HS-5 (cell line): Measurements from ENCODE around the gene KCNMA1.
A peak's percentile ranks its signal among the peaks of the same experiment; 100 is the strongest.
"Not testable (repeated sequence)": the region's sequence is repeated elsewhere in the genome, so short reads cannot be mapped to it uniquely, and the experiment has no call there.

ENCODE experiments used
- DNase-seq: peaks from one replicate; pipeline ENCODE4 v3.0.0-alpha.2; 2012; ENCODE audit warnings: low read depth

Gene KCNMA1

DNA sequence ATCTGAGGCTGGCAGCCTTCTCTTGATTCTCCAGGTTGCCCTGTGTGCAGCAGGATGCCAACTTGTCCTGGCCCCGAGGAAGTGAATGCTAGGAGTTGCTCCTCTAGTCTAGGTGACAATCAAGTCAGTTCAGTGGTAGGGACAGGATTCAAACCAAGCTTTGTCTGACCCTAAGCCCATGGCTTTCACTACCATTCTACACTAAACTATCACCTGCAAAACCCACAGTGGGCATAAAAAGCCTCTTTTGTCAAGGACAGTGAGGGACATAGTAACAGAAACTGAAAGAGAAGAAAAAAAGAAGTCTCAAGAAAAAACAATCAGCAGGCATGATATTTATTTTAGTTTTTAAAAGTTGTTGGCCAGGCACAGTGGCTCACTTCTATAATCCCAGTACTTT lies 33.5 kb downstream of the KCNMA1 start:
- no peak for DNase-seq

DNA sequence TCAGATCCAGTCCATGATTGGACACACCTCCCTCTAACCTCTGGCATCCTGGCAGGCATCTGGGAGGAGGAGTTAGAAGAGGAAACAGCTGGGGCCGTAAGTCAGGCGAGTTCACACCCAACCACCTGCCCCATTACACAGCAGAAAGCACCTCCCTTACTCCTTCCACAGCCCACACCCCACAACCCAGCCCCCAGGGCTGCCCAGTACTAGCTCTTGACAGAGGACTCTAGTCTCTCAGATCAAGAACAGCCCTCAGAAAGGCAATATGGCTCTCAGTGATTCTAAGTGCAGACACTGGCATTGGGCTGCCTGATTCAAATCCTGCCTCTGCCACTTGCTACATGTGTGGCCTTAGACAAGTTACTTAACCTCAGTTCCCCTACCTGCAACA lies 34.1 kb downstream of the KCNMA1 start:
- DNase-seq = no peak

DNA sequence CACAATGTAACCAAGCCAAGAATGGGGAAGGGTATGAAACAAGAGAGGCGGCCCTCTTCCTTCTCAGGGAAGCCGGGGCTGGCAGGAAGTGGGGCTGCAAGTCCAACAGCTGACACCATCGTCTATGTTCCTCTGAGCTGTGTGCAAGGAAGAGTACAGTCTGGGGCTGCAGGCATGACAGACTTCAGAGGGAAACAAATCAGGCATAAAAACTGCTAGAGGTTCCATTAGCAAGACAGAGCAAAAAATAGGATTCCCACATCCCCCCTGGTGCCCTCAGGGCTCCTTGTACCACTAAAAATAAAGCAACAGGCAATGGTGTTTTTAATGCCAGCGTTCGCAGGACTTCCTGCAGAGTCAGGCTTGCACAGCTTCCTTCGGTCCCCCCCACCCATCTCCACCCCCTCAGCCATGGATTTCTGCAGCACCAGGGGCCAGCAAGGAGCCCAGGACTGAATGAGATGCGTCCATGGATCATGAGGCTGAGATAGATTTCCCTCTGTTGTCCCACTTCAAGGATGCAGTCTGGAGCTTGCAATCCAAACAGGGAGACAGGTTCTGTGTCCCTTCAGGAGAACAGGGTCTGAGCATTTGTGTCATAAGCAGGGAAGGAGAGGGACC lies 34.6 kb downstream of the KCNMA1 start:
- DNase-seq = no peak

DNA sequence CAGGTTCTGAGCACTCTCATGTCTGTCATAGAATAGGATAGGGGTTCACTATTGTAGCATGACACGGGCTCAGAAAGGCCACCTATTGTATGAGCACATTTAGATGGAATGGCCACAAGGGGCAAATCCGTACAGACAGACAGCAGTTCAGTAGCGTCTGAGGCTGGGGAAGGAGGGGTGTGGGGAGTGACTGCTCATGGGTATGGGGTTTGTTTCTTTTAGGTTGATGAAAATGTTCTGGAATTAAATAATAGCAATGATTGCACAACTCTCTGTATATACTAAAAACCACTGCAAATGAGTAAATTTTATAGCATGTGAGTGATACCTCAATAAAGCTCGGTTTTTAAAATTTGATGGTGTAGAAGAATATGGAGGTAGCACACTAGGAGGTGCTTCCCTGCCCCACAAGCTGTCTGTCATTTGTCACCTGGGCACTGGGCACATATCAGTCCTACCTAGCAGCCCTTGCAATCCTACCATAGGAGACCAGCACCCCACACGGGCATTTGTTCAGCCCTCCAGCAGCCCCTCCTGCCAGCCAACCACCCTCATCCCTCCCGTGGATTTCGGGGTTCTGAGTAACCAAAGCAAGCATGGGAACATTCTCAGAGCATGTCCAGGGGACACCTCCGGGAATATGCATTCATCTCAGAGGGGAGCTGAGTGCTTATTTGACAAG lies 35.2 kb downstream of the KCNMA1 start:
- DNase-seq = no peak

DNA sequence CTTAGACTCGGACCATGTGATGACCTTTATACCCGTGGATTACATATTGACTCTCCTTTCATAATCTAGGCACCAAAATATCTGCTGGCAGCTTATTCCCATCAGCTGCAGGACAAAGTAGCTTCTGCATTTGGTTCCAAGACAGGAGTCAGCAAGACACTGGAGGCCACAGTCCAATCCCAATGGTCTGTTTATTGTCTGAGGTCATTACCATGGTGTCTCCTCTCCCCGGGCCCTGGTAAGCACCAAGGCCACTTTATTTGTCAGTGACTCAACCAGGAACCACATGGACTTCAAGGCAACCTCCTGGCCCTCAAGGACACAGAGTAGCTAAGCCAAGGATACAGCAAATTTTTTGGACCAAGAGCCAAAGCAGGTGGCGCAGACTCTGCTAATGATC lies 36.1 kb downstream of the KCNMA1 start:
- DNase-seq = no peak

DNA sequence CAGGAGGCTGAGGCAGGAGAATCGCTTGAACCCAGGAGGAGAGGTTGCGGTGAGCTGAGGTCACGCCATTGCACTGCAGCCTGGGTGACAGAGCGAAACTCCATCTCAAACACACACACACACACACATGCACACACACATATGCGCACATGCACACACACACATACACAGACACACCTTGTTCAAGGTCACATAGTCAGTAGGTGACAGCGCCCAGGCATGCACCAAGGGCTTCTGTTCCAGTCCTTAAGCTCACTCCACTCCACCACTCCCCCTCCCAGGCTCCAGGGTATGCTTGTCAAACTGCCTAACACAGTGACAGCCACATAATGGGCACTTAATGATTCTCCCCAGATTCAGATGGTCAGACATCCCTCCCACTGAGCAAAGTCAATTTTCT lies 37.0 kb downstream of the KCNMA1 start:
- DNase-seq = no peak

DNA sequence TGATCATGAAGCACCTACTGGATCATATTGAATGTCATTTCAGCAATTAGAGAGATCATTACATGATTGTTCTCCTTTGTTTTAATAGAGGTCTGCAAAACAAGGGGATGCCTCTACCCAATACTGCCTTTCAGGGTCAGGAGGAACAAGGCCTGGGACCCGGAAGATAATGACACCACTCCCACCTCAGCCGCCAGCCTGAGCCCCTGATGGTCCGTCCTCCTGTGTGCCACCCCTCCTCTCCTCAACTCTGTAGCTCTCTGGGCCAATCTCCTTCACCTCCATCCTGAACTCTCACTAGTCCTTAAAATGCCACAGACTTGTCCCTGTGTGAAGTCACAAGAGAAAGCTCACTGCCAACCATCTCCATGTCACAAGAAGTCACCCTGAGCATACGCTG lies 38.0 kb downstream of the KCNMA1 start:
- no peak for DNase-seq

DNA sequence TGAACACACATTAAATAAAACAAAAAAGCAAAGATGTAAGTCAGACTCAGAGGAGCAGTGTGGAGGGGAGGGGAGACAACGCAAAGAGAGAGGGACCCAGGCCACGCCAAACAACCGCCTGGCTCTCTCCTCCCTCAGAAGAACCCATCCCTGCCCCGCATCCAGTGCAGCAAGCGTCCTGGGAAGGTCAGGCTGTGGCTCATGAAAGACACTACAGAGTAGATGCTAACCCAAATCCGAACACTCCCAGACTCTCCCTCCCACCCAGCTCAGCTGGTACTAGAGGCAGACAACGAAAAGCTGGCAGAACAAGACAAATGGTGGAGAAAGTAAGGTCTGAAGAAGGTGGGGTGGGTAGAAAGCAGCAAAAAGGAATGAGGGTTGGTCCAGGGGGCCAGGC lies 39.0 kb downstream of the KCNMA1 start:
- no peak for DNase-seq

DNA sequence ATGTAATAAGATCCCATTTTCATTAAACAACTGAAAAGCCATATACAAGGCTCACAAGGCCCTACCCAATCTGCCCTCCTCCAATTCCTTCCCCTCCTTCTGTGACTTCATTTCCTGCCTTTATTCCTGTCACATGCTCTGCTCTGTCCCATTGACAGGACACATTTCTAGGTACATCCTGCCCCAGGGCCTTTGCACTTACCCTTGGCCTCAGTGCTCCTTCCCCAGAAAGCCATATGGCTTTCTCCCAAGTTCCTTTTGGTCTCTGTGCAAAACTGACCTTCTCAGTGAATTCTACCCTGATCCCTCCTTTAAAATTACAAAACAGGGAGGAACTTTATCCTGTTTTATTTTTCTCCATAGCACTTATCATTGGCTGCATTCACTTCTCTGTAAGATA lies 40.0 kb downstream of the KCNMA1 start:
- DNase-seq = no peak

DNA sequence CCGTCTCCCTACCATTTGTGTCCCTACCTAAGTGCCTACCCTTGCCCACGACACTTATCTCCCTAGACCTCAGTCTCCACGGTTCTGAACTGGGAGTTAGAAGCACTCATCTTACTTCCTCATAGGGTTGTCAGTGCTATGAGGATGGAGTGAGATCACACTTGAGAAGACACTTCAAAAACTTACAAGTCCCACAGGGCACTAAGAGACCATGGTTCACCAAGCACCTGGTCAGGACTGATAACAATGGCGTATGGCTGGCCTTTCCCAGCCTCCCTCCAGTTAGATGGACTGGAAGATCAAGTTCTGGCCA lies 43.2 kb downstream of the KCNMA1 start:
- no peak for DNase-seq

DNA sequence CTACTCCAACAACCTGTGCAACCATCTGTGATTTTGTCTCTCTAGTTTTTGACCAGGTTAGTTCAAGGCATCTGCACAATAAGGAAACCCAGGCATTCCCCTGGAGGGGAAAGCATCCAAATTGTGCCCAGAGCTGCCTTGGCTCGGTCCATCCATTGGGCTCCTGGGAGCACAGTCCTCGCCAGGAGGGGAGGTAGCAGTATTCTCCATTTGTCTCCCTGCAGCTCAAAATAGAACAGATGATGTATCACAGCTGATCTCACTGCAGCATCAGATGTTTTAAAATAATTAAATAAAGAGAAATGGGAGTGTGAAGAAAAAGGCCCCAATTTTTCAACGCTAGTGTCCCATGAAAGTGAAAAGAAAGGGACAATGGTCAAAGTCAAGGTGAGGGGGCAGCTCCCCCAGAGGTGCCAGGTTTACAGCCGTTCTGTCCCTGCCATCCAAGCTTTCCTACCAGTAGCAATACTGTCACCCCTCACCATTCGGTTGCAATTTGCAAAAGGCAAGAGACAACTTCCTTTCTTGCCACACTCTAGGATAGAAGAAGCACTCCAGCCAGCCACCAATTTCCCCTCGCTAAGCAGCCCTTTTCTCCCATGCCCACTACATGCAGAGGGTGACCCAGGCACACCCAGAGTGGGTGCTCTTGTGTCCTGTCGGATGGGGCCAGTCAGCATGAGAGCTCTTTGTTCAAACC lies 43.7 kb downstream of the KCNMA1 start:
- no peak for DNase-seq

DNA sequence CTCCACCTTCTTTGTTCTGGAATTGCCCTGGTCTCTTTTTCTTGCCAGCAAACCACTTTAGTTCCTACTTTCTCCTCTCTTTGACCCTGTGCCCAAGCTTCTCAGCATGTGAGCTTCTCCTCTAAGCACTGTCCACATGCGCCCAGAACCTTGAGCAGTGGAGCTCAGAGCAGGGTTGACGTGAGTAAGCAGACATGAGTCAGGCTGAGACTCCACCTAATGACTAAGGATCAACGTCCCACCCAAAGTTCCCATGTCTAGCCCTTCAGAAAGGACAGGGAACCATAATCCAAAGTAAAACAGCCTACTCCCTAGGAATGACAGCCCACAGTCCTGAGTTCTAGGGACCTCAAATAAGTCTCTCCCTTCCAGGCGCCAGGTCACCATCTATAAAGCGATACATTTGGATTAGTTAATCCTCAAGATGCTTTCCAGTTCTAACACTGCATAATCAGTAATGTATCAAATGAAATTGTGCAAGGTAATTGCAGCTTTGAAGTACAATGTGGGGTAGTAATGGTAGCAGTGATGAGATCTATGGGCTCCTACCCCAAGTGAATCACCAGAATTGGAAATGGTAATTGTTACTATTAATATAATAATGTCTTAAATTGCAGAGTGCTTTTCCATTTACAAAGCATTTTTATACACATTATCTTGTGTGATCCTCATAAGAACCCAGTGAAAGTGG lies 44.5 kb downstream of the KCNMA1 start:
- peak; percentile 84 for DNase-seq

DNA sequence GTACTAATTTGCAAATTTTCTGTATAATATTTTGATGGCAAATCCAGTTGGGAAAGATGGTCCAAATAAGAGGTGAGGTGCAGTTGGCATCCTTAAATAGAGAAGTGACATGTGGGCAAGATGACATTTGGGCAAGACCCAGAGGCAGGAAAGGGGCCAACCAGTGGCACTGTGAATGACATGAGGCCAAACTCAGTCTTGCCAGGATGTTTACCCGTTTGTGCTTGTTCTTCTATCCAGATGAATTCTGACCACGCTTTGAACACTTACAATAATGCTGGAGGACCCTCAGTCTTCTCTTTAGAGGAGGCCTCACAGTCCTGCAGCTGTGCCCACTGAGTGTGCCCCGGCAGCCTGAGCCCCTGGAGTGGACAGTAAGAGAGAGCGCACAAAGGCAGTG lies 45.1 kb downstream of the KCNMA1 start:
- no peak for DNase-seq

DNA sequence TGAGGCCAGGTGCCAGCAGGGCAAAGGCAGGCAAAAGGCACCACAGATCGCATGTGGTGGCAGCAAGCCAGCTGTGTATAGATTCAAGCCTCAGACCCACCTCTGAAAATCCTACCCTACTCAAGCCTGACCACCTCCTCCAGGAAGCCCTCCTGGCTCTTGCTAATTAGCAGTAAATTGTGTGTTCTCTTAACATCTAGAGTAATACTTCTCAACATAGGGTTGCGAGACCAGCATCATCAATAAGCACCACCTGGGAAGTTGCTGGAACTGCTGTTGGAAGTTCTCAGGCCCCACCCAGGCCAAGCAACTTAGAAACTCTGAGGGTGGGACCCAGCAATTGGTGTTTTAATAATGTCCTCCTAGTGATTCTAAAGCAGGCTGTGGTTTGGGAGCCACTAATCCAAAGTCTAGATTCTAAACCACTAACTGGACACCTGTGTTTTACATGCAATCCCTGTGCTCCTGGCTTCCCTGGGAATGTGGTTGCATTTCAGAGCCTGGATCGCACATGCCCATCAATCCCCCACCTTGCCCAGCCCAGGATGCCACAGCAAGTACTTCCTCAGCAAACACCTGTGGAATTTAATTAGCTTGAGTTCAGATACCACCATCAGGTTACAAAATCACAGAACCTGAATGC lies 46.2 kb downstream of the KCNMA1 start:
- DNase-seq = no peak

DNA sequence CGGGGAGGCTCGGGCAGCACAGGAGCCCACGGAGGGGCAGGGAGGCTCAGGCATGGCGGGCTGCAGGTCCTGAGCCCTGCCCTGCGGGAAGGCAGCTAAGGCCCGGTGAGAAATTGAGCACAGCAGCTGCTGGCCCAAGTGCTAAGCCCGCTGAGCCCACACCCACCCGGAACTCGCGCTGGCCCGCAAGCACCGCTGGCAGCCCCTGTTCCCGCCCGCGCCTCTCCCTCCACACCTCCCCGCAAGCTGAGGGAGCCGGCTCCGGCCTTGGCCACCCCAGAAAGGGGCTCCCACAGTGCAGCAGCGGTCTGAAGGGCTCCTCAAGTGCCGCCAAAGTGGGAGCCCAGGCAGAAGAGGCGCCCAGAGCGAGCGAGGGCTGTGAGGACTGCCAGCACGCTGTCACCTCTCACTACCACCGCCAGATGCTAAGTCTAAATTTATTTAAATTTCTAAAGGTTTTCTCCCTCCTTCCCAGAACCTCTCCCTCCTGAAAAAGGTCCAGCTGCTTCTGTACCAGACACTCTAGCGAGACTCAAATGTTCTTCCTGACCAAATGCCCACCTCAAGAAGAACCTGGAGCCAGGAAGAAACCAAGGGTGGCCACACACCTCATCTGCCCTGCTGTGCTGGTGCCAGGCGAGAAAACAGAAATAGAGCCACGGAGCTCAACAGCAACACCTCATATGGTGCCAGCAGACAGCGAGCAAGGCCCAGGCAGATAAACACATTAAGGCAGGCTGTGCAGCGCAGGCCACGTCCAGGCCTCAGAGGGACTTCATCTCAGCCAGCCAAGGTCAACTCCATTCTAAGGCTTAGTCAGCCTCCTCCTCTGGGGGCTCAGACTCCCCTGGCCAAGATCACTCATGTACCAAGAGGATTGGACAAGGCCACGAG lies 47.0 kb downstream of the KCNMA1 start:
- no peak for DNase-seq

DNA sequence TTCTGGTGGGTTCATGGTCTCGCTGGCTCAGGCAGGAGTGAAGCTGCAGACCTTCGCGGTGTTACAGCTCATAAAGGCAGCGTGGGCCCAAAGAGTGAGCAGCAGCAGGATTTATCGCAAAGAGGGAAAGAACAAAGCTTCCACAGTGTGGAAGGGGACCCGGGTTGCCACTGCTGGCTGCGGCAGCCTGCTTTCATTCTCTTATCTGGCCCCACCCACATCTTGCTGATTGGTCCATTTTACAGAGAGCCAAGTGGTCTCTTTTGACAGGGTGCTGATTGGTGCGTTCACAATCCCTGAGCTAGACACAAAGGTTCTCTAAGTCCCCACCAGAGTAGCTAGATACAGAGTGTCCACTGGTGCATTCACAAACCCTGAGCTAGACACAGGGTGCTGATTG lies 47.9 kb downstream of the KCNMA1 start:
- DNase-seq = not testable (repeated sequence)

DNA sequence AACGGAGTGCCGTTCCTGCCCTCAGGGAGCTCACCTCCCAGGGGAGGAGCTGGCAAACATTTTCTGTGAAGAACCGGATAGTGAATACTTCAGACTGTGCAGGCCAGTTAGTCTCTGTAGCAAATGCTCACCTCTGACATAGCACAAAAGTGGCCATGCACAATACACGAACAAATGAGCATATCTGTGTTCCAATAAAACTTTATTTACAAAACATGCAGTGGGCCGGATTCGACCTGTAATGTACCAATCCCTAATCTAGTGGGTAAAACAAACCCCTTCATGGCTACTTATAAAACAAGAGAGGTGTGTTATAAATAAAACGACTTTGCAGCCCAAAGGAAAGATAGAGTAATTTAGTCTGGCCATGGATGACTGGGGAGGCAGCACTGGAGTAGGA lies 48.7 kb downstream of the KCNMA1 start:
- no peak for DNase-seq

DNA sequence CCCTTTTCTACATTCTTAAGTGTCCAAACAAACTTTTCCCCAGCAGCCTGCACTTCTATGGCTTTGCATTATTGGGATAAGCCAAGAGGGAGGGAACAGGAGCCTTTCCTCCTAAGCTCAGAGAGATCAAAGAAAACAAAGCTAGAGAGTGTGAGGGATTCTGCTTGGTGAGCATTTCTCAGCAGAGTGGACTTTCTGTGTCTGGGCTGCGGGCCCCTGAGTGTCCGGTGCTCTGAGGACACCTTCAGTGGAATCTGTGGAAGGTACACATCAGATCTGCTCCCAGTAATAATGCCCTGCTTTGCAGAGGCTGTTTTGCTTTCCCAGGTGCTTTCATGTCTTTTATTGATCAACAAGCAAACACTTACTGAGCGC lies 50.2 kb downstream of the KCNMA1 start:
- no peak for DNase-seq

DNA sequence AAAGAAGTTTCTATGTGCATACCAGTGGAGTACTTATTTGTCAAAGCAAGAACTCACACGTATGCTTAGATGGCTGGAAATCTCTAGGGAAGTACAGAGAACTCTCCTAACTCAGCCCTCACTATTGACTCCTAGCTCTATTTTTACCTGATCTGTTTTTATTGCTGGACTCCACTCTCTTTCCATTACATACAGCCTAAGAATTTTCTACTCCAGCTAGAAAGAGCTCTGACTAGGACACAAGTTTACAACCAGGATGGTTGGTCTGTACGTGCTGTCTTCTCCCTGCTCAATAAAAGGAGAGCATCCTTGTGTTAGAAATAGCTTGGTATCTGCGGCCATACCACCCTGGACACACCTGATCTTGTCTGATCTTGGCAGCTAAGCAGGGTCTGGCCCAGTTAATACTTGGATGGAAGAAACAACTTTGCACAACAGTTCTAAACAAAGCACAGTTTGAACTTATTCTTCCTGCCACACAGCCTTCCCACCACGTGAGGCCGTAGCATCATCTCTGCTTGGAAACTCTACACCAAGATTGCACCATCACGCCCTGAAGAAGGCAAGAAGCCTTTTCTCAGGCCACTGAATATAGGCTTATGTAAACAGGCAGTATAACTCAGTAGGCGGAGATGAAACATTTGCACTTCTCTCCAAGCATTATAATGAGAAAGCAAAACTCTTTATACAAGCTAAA lies 50.7 kb downstream of the KCNMA1 start:
- DNase-seq = peak; percentile 43

DNA sequence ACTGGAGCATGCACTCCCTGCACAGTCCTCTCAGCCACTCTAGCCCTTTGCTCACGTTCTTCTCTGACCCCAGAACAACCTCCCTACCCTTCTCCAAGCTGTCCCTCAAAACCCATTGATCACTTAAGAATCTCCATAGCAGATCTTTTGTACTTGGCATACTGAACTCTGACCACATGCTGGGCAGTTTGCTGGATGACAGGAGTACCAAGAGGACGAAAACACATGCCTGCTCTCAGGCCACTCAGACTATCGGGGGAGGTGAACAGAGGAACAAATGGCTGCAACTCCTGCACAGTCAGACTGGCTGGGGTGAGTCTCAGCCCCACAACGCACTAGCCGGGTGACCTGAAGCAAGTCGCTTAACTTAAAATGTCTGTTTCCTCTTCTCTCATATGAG lies 52.7 kb downstream of the KCNMA1 start:
- no peak for DNase-seq

DNA sequence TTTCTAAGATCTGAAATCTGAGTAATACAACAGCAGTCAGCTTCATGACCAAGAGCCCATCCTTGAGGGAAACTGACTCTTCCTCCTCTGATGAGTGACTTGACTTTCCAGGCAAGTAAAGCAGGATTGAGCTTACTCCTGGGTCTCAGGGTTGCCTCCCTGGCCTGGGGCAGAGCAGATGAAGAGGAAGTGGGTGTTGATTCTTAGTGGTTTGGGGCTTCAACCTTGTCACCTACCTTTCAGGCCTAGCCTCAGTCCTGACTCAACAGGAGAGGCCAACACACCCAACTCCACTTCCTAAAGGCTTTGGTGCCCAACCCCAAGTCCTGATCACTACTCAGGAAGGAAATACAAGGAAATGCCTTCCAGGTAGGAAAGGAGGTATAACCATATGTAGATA lies 54.1 kb downstream of the KCNMA1 start:
- DNase-seq = no peak
